NCI-H1417 (cell line): ENCODE results near the gene RNF10.
A peak's percentile ranks its signal among the peaks of the same experiment; 100 is the strongest.
"Not testable (repeated sequence)": the region's sequence is repeated elsewhere in the genome, so short reads cannot be mapped to it uniquely, and the experiment has no call there.

ENCODE experiments used
- DNase-seq, 3 experiments: peaks; one replicate each; lab custom pipeline; 2025; lab: John Stamatoyannopoulos, UW

Gene RNF10

DNA sequence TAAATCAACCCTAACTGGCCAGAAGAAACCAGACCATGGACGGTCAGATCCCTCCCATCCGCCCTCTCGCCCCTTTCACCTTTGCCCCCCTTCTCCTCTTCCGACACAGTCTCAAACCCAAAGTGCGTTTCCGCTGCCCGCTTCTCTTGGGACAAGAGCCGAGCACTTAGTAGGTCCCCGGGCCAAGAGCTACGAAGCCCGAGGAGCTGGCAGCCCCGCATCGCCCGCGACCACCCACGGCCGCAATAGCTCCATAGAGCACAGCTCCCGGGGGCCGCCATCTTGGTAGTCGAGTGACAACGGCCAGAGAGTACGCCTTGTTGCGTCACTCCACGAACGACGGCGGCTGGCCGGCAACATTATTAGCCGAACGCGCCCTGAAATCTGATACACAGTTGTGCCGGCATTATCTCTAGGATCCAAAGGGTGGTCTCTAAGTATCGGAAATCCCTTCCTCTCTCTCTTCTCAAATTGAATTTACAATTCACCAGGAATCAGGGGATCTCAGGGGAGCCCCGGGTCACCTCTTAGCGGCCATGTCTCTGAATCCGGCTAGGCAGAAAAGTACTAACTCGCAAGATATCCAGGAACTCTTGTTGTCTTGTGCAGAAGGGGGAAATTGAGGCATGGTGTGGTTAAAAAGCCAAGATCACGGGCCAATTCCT lies 5.2 kb upstream of the RNF10 start, which contains the start of gene COQ5:
COQ5 (minus strand) TSS at position 298 of the 665 bp plus-strand sequence; CDS start at position 281, 17 bp downstream.
- peak; percentile 91 to 95 (median 93) for DNase-seq

DNA sequence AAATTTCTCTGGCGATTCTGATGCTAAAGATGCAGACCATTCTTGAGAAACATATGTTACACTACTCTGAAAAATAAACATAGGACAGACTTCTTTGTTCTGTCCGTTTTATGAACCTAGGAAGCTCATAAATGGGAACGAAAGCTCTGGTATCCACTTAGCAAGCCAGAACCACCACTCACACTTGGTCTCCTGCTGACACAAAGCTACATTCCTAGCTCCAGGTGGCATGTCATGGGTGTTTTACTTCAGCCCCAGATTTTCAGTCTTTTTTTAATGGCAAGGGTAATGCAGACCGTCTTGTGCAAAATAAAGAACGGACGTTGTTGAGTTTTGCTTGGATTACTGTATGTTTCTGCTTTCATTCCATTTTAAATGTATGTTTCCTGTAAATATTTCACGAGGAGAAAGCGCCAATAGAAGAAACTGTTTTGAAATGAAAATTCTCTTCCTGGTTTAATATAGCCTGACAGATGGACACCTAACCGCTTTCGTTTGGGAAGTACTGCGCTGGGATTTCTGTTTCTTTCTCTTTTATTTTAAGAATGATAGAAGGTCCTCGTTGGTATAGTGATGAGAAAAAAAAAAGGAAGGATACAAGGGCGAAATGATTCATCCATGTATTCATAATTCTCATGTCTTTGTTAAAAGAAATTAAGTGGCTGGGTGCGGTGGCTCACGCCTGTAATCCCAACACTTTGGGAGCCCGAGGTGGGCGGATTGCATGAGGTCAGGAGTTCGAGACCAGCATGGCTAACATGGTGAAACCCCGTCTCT lies 4.3 kb upstream of the RNF10 start:
- DNase-seq, result peak; percentile 62 to 86 (median 80)

DNA sequence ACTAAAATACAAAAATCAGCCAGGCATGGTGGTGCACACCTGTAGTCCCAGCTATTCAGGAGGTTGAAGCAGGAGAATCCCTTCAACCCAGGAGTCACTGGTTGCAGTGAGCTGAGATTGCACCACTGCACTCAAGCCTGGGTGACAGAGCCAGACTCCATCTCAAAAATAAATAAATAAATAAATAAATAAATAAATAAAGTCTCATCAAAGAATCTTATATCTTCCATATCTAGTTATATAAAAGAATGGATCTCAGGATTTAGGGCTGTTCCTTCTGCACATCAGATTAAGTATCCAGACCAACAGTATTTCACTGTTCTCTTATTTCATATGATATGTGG lies 3.8 kb upstream of the RNF10 start:
- DNase-seq, result not testable (repeated sequence)

DNA sequence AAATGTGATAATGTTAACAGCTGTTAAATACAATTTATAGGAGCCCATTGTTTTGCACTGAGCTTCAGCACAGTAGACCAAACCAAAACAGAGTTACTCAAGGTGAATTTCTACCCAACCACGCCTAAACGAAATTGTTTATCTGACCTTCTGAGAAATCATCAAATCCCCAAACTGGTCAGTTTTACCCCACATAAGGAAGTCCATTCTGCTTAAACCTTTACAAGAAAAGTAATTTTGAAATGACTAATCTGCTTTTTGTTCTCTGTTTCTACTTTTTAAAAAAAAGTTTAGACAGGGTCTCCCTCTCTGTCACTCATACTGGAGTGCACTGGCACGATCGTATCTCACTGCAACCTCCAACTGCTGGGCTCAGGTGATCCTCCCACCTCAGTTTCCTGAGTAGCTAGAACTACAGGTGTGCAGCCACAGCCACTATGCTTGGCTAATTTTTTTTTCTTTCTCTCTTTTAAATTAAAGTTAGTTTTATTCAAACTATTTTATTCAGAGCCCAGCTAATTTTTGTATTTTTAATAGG lies 1.4 kb upstream of the RNF10 start:
- no peak for DNase-seq

DNA sequence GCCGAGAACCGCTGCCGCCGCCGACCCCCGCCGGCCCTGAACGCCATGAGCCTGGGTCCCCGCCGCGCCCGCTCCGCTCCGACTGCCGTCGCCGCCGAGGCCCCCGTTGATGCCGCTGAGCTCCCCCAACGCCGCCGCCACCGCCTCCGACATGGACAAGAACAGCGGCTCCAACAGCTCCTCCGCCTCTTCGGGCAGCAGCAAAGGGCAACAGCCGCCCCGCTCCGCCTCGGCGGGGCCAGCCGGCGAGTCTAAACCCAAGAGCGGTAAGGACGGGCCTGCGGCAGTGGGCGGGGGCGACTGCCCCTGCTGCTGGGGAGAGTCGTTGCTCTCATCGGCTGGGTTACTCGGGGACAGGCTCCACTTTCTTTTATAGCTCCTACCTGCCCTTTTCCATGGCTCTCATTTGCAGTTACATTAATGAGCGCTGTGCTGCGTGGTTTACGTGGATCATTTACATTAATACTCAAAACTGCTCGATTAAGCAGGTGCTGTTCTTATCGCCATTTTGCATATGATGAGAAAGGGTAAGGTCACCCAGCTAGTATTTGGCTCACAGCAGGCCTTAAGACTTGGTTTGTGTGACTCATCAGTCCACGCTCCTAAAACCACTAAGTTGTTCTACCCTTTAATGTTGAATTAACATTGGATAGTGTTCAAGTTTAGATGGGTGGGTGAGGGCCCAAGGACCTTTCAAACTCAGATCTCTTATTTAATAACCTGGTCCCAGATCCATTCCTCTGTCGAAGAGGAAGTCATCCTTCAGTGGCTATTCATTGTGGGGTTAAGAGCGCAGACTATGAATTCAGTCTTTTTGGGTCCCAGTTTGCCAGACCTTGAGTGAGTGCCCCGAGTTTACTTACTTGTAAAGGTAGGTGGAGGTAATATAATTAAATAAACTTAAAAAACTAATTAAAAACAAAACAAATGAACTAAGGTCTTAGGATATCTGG lies 823 bp downstream of the RNF10 start:
- peak; percentile 28 to 85 (median 77) for DNase-seq

DNA sequence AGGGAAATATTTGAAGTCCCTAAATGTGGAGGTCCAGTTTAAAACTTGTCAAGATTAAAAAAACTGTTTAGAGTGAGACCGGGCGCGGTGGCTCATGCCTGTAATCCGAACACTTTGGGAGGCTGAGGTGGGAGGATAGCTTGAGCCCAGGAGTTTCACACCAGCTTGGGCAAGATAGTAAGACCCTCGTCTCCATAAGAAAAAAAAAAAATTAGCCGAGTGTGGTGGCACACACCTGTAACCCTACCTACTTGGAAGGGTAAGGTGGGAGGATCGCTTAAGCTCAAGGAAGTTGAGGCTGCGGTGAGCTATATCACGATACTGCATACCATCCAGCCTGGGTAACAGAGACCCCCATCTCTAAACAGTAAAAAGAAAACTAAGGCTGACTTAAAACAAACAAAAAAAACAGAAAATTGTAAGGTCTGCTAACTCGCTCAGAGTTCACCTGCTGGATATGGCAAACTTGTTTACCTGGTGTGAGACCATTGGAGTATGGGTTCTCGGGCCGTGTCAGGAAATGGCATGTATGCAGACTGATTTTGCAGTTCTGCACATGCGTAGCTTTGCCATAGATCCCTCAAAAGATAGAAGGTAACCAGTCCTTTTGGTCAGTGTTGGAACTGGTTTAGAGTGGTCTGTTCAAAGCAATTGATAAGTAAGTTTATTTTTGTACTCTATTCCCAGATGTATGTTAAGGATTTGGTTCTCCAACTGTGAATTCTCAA lies 2.1 kb downstream of the RNF10 start:
- DNase-seq, result no peak

DNA sequence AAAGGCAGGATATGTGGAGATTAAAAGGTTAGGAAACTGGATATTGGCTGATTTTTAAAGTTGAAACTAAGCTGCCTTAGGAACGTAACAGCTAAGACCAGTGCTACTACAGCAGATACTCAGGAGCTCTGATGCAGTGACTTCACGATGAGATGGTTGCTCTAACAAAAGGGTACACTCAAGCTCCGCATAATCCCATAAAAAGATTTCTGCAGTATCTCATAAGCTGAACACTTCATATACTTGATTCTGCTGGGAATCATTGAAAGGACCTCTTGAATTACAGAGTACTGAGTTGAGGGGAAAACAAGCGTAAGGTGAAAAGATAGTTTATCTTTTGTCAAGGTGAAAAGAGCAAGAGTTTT lies 3.7 kb downstream of the RNF10 start:
- DNase-seq, result no peak

DNA sequence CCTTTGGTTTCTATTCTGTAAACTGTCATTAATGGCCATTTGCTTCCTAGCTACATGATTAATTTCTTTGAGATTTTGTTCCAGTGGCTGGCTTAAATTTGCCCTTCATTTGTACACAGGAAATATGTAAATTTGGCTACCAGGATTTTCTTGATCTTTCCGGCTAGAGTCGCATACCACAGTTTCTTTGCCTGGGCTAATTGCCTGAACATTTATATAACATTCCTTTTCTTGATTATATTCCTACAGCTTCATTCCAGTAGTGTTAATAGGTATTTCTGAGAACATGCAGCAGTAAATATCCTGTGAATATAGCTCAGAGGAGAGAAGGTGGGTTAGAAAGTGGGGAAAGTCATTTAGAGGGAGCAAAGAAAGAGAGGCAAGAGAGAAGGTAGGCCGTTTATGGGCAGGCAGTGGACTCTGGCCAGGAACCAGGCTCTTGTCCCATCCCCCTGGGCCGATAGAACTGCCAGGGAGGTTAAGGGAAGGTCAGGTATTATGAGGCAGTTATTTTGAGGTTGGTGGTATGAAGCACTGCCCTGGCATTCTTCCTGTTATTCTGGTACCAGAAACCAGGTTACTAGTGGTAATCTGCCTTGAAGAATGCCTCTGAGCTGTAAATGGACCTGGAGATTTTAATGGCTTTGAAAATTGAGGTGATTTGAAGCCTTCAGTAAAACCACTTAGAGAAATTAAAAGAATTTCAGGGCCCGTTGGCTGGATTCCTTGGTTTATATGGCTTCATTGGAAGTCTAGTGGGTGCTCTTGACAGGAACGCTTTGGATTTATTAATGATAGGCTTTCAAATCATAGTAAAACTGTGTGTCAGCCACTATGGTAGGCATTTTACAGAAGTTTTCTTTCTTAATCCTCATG lies 4.4 kb downstream of the RNF10 start:
- no peak for DNase-seq

DNA sequence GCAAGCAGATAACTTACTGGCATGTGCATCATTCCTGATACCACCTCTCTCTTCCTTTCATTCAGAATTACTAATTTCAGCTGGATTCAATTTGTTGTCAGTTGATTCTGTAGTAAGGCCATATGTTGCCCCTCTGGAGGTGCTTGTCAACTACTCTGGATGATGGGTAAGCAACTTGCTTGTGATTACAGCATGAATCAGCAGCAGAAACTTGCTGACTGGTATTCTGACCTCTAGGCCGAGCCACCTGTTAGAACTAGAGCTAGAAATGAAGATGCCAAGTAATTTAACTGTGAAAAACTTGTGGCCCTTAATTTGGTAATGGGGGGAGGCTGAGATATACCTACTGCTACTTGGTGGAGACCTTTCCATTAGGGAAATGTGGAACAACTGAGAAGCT lies 5.1 kb downstream of the RNF10 start:
- no peak for DNase-seq

DNA sequence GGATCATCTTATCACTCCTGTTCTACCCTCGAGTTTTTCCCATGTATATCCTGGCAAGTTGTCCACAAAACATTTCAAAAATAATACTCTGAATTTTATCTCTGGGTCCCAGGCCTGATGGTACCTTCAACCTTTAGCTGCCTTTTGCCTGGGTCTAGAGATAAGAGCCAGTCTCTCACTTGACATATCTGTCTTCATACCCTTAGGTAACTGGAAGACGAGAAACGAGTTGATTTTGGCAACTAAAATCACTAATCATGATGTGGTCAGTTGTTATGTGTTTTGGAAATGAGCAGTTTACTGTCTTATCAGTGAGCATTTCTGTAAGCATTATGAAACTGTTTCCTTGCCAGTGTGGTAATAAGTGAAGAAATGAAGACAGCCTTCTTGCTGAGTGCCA lies 6.3 kb downstream of the RNF10 start:
- DNase-seq, result no peak

DNA sequence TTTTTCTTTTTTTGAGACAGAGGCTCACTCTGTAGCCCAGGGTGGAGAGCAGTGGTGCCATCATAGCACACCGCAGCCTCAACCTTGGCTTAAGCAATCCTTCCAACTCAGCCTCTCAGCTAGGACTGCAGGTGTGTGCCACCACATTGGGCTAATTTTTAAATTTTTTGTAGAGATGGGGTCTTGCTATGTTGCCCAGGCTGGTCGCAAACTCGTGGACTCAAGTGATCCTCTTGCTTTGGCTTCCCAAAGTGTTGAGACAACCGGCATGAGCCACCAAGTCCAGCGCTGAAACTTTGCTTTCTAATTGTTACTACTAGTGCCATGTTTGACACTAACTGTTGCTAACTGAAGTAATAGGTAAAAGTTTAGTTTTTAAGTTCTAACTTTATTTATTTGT lies 8.0 kb downstream of the RNF10 start:
- DNase-seq, result no peak

DNA sequence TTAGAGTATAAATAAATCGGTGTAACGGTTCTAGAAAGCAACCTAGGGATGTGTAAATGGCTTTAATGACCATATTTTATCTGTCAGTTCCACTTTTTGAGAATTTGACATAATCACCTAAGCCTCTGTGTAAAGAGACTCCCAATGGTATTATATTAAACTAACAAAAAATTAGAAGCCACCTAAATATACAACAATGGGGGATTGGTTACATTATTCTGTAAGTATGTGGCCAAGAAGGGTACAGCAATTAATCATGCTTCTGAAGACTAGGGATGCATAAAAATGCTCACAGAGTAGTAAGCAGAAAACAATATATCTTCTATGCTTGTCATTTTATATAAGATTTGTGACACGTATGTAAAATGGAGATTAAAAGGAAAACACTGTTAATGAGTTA lies 10.5 kb downstream of the RNF10 start:
- no peak for DNase-seq

DNA sequence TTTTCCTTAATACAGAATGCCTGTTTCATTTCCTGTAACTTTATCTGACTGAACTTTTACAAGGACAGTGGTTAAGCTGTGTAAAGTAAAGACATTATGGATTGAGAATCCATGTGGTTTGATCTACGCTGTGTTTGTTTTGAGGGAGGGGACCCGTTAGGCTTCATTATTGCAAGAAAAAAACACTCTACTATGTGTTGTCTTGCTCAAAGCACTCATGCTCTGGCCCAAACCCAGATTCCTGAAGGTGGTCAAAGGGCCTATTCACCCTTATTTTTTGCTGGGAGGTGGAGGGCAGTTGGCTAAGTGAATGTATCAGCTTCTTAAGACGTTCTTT lies 11.9 kb downstream of the RNF10 start:
- DNase-seq, result peak in 1 of 3 experiments; percentile 64

DNA sequence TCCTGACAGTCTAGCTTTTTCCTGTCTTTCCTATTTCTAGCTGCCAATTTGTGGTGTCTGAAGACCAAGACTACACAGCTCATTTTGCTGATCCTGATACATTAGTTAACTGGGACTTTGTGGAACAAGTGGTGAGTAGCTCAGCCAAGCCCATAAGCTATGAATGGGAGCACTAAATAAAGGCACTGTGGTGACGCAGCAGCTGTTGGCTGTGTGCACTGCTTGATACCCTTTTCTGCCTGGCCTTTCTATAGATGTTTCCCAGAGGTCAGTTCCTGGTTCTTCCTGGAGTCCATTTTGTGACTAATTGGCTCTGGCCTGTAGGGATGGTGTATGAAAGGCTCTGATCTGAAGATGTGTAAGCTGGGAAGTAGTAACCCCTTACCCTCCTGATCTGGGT lies 20.5 kb downstream of the RNF10 start:
- DNase-seq, result no peak

DNA sequence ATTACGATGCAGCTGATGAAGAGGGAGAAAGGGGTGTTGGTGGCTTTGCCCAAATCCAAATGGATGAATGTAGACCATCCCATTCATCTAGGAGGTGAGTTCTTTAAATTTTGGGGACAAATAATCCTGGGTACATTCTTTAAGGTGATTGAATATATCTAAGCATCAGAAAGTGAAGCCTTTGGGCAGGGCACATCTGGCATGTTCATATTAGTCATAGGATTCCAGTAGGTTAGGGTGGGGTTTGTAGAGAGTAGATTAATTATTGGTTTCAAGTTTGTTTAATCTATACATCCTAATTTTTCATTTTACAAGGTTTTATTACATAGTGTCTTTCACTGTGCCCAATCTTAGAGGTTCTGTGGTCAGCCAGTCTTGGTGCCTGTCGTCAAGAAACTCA lies 23.4 kb downstream of the RNF10 start:
- DNase-seq, result no peak

DNA sequence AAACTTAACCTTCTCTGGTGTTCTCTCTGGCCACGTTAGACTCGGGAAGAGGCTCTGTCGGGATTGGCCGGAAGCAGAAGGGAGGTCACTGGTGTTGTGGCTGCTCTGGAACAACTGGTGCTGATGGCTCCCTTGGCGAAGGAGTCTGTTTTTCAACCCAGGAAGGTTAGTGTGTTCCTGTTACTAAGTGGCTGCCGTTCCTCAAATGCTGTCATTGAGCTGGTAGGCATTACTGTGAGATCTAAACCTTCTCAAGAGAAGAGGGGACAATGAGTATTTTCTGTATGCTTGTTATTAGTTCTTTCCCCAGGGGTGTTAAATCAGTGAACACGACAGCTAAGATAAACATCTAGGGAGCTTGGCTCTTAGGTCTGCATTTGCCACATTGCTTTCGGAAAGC lies 28.8 kb downstream of the RNF10 start:
- no peak for DNase-seq

DNA sequence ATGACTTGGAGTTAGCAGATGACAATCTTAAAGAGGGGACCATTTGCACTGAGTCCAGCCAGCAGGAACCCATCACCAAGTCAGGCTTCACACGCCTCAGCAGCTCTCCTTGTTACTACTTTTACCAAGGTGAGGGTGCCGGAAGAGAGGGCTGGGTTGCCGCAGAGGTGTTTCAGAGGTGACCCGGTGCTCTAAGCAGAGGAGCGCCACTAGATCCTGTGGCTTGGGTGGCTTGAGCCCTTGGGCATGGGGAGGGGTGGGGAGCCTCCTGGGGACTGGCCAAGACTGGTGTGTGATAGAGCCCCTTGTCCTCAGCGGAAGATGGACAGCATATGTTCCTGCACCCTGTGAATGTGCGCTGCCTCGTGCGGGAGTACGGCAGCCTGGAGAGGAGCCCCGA lies 29.3 kb downstream of the RNF10 start:
- no peak for DNase-seq

DNA sequence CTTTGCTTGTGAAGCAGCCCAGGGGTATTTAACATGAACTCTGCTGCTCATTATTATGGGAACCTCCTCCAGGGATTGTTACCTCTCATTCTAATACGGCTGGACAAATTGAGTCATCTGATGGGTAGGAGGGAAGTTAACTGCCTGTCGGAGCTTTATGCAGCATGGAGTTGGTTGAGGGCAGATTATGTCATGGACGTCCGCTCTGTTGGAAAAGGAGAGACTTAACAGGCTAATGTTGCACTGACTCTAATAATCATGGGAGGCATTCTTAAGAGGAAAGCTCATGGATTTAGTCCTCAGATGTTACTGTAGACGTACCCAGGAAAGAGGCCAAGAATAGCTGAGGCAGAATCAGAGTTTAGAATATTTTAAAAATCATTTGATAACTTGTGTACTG lies 37.1 kb downstream of the RNF10 start:
- DNase-seq, result no peak

DNA sequence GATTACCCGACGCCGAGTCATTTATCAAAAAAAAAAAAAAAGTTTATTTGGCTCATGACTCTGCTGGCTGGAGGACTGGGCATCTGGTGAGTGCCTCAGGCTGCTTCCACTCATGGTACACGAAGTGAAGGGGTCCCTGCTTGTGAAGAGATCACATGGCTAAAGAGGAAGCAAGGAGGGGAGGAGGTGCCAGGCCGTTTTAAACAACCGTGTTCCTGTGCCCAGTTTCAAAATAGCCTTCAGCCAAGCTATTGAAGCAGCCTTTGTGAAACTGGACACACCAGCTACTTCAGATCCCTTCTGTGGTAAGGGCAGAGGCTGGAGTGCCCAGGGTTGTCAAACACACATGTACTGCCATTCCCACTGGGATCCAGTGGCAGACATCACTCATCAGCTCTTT lies 39.4 kb downstream of the RNF10 start:
- no peak for DNase-seq

DNA sequence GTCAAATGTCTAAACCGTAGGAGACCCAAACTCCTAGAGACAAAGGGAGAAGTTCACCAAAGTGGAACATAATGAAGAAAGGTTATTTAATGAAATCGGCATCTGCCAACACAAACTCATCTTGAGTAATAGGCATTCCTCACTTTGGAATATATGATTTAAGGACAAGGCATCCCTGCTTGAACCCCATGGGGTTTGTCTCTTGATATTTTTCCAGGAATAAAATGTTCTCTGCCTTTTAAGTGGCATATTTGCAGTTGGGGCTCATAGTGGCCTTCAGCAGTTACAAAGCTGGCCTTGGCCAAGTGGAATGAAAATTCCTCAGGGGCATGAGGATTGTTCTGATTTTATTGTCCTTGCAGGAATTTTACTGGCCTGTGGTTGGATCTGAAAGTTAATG lies 40.0 kb downstream of the RNF10 start:
- DNase-seq, result no peak

DNA sequence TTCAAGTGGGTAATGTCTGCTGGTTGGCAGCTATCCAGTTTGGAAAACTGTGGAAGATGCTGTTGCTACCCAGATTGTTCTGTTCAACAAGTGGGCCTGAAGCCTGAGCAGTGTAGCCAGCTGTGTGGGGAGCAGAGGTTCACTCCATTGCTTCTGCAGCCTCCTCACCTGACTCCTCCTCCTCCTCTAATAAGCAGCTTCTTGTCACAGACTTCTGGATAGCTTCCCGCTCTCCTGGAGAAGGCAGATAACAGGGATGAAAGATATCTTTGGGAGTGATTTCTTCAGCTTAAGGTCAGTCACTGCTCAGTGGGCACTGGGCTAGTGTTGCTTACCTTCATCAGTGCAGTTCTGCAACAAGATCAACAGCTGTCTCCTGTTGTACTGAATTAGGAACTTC lies 45.0 kb downstream of the RNF10 start:
- DNase-seq, result peak in 2 of 3 experiments; percentile 19 to 63
